HCT116 (cell line): ENCODE data around the gene STRBP. TPM values are rescaled to one million over a fixed set of nuclear protein-coding genes. Genes with fewer than 3 reads are reported as not detected.

Experiments used
- ATAC-seq: fragments of 200-7000 bp; cut with Tn5 transposase; 2 replicates; pipeline ENCODE4 v1.9.1; 2020; ENCODE audit warnings: mild to moderate bottlenecking, moderate library complexity
- BruUV-seq: library from RNA; stranded (reverse); fragments of 400-500 nt; replicated peaks from 2 replicates; lab custom pipeline; 2021; lab: Mats Ljungman, UMichigan
- CTCF ChIA-PET: fragments of 300-600 bp; sonication (Branson Sonifier 250); formaldehyde crosslinking; loops from one replicate; lab custom pipeline; 2021; ENCODE audit warnings: antibody characterized with exemption; lab: Charles Lee
- POLR2A ChIA-PET: fragments of 300-600, 350-600 bp; sonication (Branson Sonifier 250); formaldehyde crosslinking; loops from one replicate; lab custom pipeline; 2021; ENCODE audit warnings: antibody characterized with exemption; lab: Charles Lee
- RAD21 ChIA-PET, 2 experiments: fragments of 300-600 bp; sonication (Branson Sonifier 250); formaldehyde crosslinking; loops; one replicate each; lab custom pipeline; 2023; ENCODE audit warnings: low total read pairs in 2 of 2; ENCODE audit not compliant: uncharacterized antibody in 2 of 2, unreplicated experiment in 2 of 2, low non-redundant PET in 1 of 2; lab: Charles Lee
- DNase-seq: peaks from one replicate; pipeline ENCODE4 v3.0.0-alpha.2; 2010; ENCODE audit warnings: low read depth, low spot score
- H2AFZ ChIP-seq: fragments of 200-600 bp; shearing (Covaris generic), sonication (generic); 2 replicates; pipeline ENCODE4 v1.6.1; 2017; ENCODE audit warnings: low read depth, mixed run types, mixed read lengths, antibody characterized with exemption, low read length; ENCODE audit not compliant: poor library complexity, severe bottlenecking
- H3K27ac ChIP-seq: 2 replicates; pipeline ENCODE4 v1.5.1; 2012; ENCODE audit warnings: low read depth, low read length
- H3K27me3 ChIP-seq: fragments of 200-600 bp; sonication (generic); 2 replicates; pipeline ENCODE4 v1.6.1; 2016; ENCODE audit warnings: mixed run types, low read length, mixed read lengths; ENCODE audit not compliant: insufficient read depth
- H3K36me3 ChIP-seq, 2 experiments: fragments of 200-500 bp in 1 of 2; fragments of 200-600 bp in 1 of 2; sonication (Bioruptor generic) in 1 of 2; sonication (generic) in 1 of 2; 2 replicates each; pipeline versions ENCODE4 v1.5.1 to v1.6.1; 2014 to 2016; ENCODE audit warnings: low read length in 2 of 2, inconsistent platforms in 1 of 2, mixed read lengths in 1 of 2, mixed run types in 1 of 2; ENCODE audit not compliant: insufficient read depth in 2 of 2, control insufficient read depth in 1 of 2
- H3K4me1 ChIP-seq, 2 experiments: fragments of 200-600 bp in 1 of 2; sonication (generic) in 1 of 2; 2 replicates each; pipeline versions ENCODE4 v1.5.1 to v1.6.1; 2012 to 2017; ENCODE audit warnings: low read length in 2 of 2, inconsistent platforms in 1 of 2, mild to moderate bottlenecking in 1 of 2, mixed read lengths in 1 of 2, mixed run types in 1 of 2, moderate library complexity in 1 of 2; ENCODE audit not compliant: insufficient read depth in 2 of 2, control insufficient read depth in 1 of 2
- H3K4me2 ChIP-seq: fragments of 200-600 bp; sonication (generic); 2 replicates; pipeline ENCODE4 v1.6.1; 2017; ENCODE audit warnings: mixed run types, low read length, mixed read lengths
- H3K4me3 ChIP-seq, 2 experiments: fragments of 200-600 bp in 1 of 2; sonication (generic) in 1 of 2; replicated peaks in 1 of 2; 2 replicates each; pipeline ENCODE4 v1.5.1; 2011 to 2016; ENCODE audit warnings: low read length in 2 of 2, control low read depth in 1 of 2, low read depth in 1 of 2, mild to moderate bottlenecking in 1 of 2, mixed read lengths in 1 of 2, mixed run types in 1 of 2
- H3K79me2 ChIP-seq: fragments of 200-600 bp; sonication (generic); 2 replicates; pipeline ENCODE4 v1.6.1; 2017; ENCODE audit warnings: mild to moderate bottlenecking, mixed run types, low read length, moderate library complexity, mixed read lengths; ENCODE audit not compliant: insufficient read depth
- H3K9ac ChIP-seq: fragments of 200-600 bp; sonication (generic); 2 replicates; pipeline ENCODE4 v1.6.1; 2016; ENCODE audit warnings: low read length, mixed read lengths
- H3K9me2 ChIP-seq: fragments of 200-600 bp; sonication (generic), shearing (Covaris generic); 2 replicates; pipeline ENCODE4 v1.6.1; 2017; ENCODE audit warnings: mixed run types, mild to moderate bottlenecking, moderate library complexity; ENCODE audit not compliant: insufficient read depth
- H3K9me3 ChIP-seq, 2 experiments: fragments of 200-500 bp in 1 of 2; fragments of 200-600 bp in 1 of 2; sonication (Bioruptor generic) in 1 of 2; sonication (generic) in 1 of 2; 2 replicates each; pipeline ENCODE4 v1.6.1; 2014 to 2017; ENCODE audit warnings: low read length in 2 of 2, mixed read lengths in 2 of 2, inconsistent platforms in 1 of 2, low read depth in 1 of 2, mild to moderate bottlenecking in 1 of 2, mixed run types in 1 of 2, moderate library complexity in 1 of 2; ENCODE audit not compliant: control insufficient read depth in 1 of 2, insufficient read depth in 1 of 2
- H4K20me1 ChIP-seq: fragments of 200-600 bp; sonication (generic), shearing (Covaris generic); 2 replicates; pipeline ENCODE4 v1.6.1; 2017; ENCODE audit warnings: mixed run types, mild to moderate bottlenecking, moderate library complexity; ENCODE audit not compliant: insufficient read depth
- CBX3 ChIP-seq: IDR thresholded peaks from 2 replicates; pipeline ENCODE4 v1.6.1; 2012; ENCODE audit warnings: low read depth
- CEBPB ChIP-seq: IDR thresholded peaks from 2 replicates; pipeline ENCODE4 v1.6.1; 2012; ENCODE audit warnings: low read depth
- EGR1 ChIP-seq: IDR thresholded peaks from 2 replicates; pipeline ENCODE4 v1.6.1; 2012; ENCODE audit warnings: low read depth
- JUND ChIP-seq: IDR thresholded peaks from 2 replicates; pipeline ENCODE4 v1.6.1; 2012
- POLR2A ChIP-seq: IDR thresholded peaks from 2 replicates; pipeline ENCODE4 v1.7.0; 2011; ENCODE audit warnings: borderline replicate concordance; ENCODE audit not compliant: insufficient read depth, insufficient read length; ENCODE audit errors: extremely low read depth
- RAD21 ChIP-seq: IDR thresholded peaks from 2 replicates; pipeline ENCODE4 v1.6.1; 2012; ENCODE audit warnings: low read depth, mild to moderate bottlenecking
- SIN3A ChIP-seq: IDR thresholded peaks from 2 replicates; pipeline ENCODE4 v1.6.1; 2012; ENCODE audit warnings: low read depth
- SRF ChIP-seq: IDR thresholded peaks from 2 replicates; pipeline ENCODE4 v1.6.1; 2012; ENCODE audit warnings: low read depth
- ZFX ChIP-seq: fragments of 450-650 bp; IDR thresholded peaks from 2 replicates; pipeline ENCODE4 v1.6.1; 2017
- intact Hi-C: fragments of 100-400 bp; cut with micrococcal nuclease; formaldehyde crosslinking; loops from 2 replicates; pipeline ENCODE4 v1.10.0; 2022
- total RNA-seq: library from RNA; stranded (reverse); gene quantifications from one replicate; pipeline ENCODE4 v1.2.1, GENCODE V29; 2021; ENCODE audit not compliant: unreplicated experiment
- TF ChIP-seq, protein P1 (sequence below): IDR thresholded peaks from 2 replicates; pipeline ENCODE4 v1.6.1; 2012
- TF ChIP-seq, protein P2 (sequence below), 3 experiments: fragments of 200-600 bp in 1 of 3; sonication (generic) in 1 of 3; IDR thresholded peaks in 2 of 3; conservative IDR thresholded peaks in 1 of 3; 2 replicates each; pipeline ENCODE4 v1.5.1; 2012 to 2017; ENCODE audit warnings: low read depth in 2 of 3, low read length in 2 of 3, antibody characterized with exemption in 1 of 3, borderline replicate concordance in 1 of 3, control low read depth in 1 of 3, mild to moderate bottlenecking in 1 of 3, mixed read lengths in 1 of 3, mixed run types in 1 of 3, moderate library complexity in 1 of 3; ENCODE audit not compliant: insufficient read depth in 1 of 3
- TF ChIP-seq, protein P3 (sequence below): IDR thresholded peaks from 2 replicates; pipeline ENCODE4 v1.6.1; 2012; ENCODE audit warnings: low read depth
- TF ChIP-seq, protein P4 (sequence below): IDR thresholded peaks from 2 replicates; pipeline ENCODE4 v1.6.1; 2011; ENCODE audit warnings: mild to moderate bottlenecking, low read length, moderate library complexity; ENCODE audit not compliant: insufficient replicate concordance; ENCODE audit errors: extremely low read depth

Gene STRBP
- total RNA-seq, 1 experiment from 2014 or later: 30.4 TPM

DNA sequence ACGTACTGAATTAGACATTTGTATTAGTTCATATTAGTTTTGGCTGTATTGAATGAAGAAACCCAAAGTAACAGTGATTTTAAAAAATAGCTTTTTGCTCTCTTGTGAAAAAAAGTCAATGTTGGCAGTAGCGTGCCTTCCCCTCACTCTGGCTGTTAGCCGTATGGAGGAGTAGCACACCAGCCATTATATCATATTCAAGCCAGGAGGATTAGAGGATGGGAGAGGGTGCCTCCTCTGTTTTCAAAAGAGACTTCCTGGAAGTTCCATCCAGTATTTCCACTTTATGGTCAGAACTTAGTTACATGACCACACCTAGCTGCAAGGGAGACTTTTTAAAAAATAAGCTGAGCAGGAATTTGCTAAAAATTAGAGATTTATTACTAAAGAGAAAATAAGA, 193.8 kb downstream of the STRBP start:
- ATAC-seq: no peak
- peaks cover 16 to 19% of the 10 kb centered on the region in 2 experiments; a peak in 3 of 4 replicates for H3K36me3 ChIP-seq
- no peak overlapping the region for H3K27ac ChIP-seq
- H3K79me2 ChIP-seq: no peaks in the 10 kb centered on the region
- no peaks in the 10 kb centered on the region for H3K9me2 ChIP-seq
- intact Hi-C loops: no loop called here
- no peaks in the 10 kb centered on the region for H3K4me1 ChIP-seq
- no peaks in the 10 kb centered on the region for H3K27me3 ChIP-seq
- no peak for TF ChIP-seq RAD21
- TF ChIP-seq EGR1: no peak
- TF ChIP-seq, protein P1, sequence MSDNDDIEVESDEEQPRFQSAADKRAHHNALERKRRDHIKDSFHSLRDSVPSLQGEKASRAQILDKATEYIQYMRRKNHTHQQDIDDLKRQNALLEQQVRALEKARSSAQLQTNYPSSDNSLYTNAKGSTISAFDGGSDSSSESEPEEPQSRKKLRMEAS: no peak
- H4K20me1 ChIP-seq: no peaks in the 10 kb centered on the region
- no peak overlapping the region for H3K4me3 ChIP-seq
- H3K4me2 ChIP-seq: no peak overlapping the region
- DNase-seq: no peak
- POLR2A ChIA-PET: no interaction called here
- H2AFZ ChIP-seq: no peak overlapping the region
- BruUV-seq: no TSS peak
- RAD21 ChIA-PET: no interaction called here
- no peaks in the 10 kb centered on the region for H3K9me3 ChIP-seq
- CTCF ChIA-PET: no interaction called here
- no peak overlapping the region for H3K9ac ChIP-seq

DNA sequence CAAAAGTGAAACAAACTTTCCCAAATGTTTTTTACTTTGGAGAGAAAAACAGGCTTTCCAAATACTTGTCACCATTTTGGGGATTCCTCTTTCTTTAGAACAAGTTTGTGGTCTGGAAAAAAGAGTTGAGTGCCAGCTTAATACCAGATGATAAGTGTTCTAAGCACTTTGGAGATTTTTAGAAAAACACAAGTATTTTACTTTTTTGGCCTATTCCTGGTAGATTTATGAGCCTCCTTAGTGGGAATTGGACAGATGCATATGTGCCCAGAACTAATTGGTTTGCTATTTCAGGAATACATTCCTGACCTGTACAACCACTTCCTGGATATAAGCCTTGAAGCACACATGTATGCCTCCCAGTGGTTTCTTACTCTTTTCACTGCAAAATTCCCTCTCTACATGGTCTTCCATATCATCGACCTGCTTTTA, 194.4 kb downstream of the STRBP start:
- H3K9me3 ChIP-seq: no peaks in the 10 kb centered on the region
- peaks cover 16 to 19% of the 10 kb centered on the region in 2 experiments; a peak in 3 of 4 replicates for H3K36me3 ChIP-seq
- no peak overlapping the region for H3K4me3 ChIP-seq
- no peaks in the 10 kb centered on the region for H4K20me1 ChIP-seq
- RAD21 ChIA-PET: no interaction called here
- ATAC-seq: no peak
- BruUV-seq: no TSS peak
- no peaks in the 10 kb centered on the region for H3K27me3 ChIP-seq
- CTCF ChIA-PET: no interaction called here
- no peak overlapping the region for H3K27ac ChIP-seq
- POLR2A ChIA-PET: no interaction called here
- H2AFZ ChIP-seq: no peak overlapping the region
- no peaks in the 10 kb centered on the region for H3K4me1 ChIP-seq
- H3K9ac ChIP-seq: no peak overlapping the region
- no peaks in the 10 kb centered on the region for H3K79me2 ChIP-seq
- no peak overlapping the region for H3K4me2 ChIP-seq
- H3K9me2 ChIP-seq: no peaks in the 10 kb centered on the region
- intact Hi-C loops: no loop called here
- no peak for DNase-seq
- TF ChIP-seq JUND (no peak), EGR1 (no peak), CEBPB (no peak), POLR2A (no peak), SRF (no peak), CBX3 (no peak), ZFX (no peak), RAD21 (no peak), SIN3A (no peak)
- TF ChIP-seq, protein P2, sequence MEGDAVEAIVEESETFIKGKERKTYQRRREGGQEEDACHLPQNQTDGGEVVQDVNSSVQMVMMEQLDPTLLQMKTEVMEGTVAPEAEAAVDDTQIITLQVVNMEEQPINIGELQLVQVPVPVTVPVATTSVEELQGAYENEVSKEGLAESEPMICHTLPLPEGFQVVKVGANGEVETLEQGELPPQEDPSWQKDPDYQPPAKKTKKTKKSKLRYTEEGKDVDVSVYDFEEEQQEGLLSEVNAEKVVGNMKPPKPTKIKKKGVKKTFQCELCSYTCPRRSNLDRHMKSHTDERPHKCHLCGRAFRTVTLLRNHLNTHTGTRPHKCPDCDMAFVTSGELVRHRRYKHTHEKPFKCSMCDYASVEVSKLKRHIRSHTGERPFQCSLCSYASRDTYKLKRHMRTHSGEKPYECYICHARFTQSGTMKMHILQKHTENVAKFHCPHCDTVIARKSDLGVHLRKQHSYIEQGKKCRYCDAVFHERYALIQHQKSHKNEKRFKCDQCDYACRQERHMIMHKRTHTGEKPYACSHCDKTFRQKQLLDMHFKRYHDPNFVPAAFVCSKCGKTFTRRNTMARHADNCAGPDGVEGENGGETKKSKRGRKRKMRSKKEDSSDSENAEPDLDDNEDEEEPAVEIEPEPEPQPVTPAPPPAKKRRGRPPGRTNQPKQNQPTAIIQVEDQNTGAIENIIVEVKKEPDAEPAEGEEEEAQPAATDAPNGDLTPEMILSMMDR (IDR thresholded peaks at IDR 0.05 in 2 of 3, conservative IDR thresholded peaks at IDR 0.05 in 1 of 3; ENCODE audit: borderline replicate concordance in 1 of 3, insufficient read depth in 1 of 3, low read depth in 2 of 3, low read length in 2 of 3): no peak
- TF ChIP-seq, protein P3, sequence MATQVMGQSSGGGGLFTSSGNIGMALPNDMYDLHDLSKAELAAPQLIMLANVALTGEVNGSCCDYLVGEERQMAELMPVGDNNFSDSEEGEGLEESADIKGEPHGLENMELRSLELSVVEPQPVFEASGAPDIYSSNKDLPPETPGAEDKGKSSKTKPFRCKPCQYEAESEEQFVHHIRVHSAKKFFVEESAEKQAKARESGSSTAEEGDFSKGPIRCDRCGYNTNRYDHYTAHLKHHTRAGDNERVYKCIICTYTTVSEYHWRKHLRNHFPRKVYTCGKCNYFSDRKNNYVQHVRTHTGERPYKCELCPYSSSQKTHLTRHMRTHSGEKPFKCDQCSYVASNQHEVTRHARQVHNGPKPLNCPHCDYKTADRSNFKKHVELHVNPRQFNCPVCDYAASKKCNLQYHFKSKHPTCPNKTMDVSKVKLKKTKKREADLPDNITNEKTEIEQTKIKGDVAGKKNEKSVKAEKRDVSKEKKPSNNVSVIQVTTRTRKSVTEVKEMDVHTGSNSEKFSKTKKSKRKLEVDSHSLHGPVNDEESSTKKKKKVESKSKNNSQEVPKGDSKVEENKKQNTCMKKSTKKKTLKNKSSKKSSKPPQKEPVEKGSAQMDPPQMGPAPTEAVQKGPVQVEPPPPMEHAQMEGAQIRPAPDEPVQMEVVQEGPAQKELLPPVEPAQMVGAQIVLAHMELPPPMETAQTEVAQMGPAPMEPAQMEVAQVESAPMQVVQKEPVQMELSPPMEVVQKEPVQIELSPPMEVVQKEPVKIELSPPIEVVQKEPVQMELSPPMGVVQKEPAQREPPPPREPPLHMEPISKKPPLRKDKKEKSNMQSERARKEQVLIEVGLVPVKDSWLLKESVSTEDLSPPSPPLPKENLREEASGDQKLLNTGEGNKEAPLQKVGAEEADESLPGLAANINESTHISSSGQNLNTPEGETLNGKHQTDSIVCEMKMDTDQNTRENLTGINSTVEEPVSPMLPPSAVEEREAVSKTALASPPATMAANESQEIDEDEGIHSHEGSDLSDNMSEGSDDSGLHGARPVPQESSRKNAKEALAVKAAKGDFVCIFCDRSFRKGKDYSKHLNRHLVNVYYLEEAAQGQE: no peak
- TF ChIP-seq, protein P4, sequence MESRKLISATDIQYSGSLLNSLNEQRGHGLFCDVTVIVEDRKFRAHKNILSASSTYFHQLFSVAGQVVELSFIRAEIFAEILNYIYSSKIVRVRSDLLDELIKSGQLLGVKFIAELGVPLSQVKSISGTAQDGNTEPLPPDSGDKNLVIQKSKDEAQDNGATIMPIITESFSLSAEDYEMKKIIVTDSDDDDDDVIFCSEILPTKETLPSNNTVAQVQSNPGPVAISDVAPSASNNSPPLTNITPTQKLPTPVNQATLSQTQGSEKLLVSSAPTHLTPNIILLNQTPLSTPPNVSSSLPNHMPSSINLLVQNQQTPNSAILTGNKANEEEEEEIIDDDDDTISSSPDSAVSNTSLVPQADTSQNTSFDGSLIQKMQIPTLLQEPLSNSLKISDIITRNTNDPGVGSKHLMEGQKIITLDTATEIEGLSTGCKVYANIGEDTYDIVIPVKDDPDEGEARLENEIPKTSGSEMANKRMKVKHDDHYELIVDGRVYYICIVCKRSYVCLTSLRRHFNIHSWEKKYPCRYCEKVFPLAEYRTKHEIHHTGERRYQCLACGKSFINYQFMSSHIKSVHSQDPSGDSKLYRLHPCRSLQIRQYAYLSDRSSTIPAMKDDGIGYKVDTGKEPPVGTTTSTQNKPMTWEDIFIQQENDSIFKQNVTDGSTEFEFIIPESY: no peak
- TF ChIP-seq, protein P1: no peak
